GM21367 (cell line): ENCODE measurements around the gene LSP1.
"Not testable (repeated sequence)": the region's sequence is repeated elsewhere in the genome, so short reads cannot be mapped to it uniquely, and the experiment has no call there.

Experiments
- ATAC-seq: cut with Tn5 transposase; IDR thresholded peaks from one replicate; pipeline ENCODE4 v1.9.1; 2021; ENCODE audit not compliant: unreplicated experiment

LSP1 gene

GRCh38 chr11:1875093-1875850, 22.4 kb downstream of the LSP1 start:
- ATAC-seq = no peak

- ATAC-seq = not testable (repeated sequence)
Observed at GRCh38 chr11:1875851-1876301, 23.0 kb downstream of the LSP1 start.

- ATAC-seq = no peak
Observed at GRCh38 chr11:1876361-1877063, 23.6 kb downstream of the LSP1 start.

- no peak for ATAC-seq
Observed at GRCh38 chr11:1877211-1878136, 24.6 kb downstream of the LSP1 start.

GRCh38 chr11:1878137-1879031, 25.5 kb downstream of the LSP1 start:
- ATAC-seq = no peak

- no peak for ATAC-seq
Observed at GRCh38 chr11:1879342-1879940, 26.6 kb downstream of the LSP1 start.

- ATAC-seq = no peak
Observed at GRCh38 chr11:1879941-1880720, 27.2 kb downstream of the LSP1 start.

- no peak for ATAC-seq
Observed at GRCh38 chr11:1880746-1881441, 28.0 kb downstream of the LSP1 start.

- no peak for ATAC-seq
Observed at GRCh38 chr11:1881442-1882264, 28.8 kb downstream of the LSP1 start.

- ATAC-seq = no peak
Observed at GRCh38 chr11:1882265-1883238, 29.7 kb downstream of the LSP1 start.

GRCh38 chr11:1883346-1884302, 30.7 kb downstream of the LSP1 start:
- no peak for ATAC-seq

GRCh38 chr11:1884303-1884700, 31.4 kb downstream of the LSP1 start:
- ATAC-seq = no peak

- not testable (repeated sequence) for ATAC-seq
Observed at GRCh38 chr11:1886551-1886950, 33.7 kb downstream of the LSP1 start.

GRCh38 chr11:1887451-1888346, 34.8 kb downstream of the LSP1 start:
- ATAC-seq = no peak
